ENCODE measurements around the gene ARMC2.
"Not testable (repeated sequence)": the region's sequence is repeated elsewhere in the genome, so short reads cannot be mapped to it uniquely, and the experiment has no call there.

The ARMC2 gene, protein sequence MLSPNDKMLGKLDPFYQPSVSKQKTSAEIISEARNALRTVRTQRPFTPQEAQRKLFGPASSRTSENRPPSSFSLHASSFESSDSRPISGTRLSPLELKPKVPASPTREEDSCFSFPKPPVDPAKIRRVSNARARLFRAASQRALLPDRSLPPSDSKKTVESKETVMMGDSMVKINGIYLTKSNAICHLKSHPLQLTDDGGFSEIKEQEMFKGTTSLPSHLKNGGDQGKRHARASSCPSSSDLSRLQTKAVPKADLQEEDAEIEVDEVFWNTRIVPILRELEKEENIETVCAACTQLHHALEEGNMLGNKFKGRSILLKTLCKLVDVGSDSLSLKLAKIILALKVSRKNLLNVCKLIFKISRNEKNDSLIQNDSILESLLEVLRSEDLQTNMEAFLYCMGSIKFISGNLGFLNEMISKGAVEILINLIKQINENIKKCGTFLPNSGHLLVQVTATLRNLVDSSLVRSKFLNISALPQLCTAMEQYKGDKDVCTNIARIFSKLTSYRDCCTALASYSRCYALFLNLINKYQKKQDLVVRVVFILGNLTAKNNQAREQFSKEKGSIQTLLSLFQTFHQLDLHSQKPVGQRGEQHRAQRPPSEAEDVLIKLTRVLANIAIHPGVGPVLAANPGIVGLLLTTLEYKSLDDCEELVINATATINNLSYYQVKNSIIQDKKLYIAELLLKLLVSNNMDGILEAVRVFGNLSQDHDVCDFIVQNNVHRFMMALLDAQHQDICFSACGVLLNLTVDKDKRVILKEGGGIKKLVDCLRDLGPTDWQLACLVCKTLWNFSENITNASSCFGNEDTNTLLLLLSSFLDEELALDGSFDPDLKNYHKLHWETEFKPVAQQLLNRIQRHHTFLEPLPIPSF

DNA sequence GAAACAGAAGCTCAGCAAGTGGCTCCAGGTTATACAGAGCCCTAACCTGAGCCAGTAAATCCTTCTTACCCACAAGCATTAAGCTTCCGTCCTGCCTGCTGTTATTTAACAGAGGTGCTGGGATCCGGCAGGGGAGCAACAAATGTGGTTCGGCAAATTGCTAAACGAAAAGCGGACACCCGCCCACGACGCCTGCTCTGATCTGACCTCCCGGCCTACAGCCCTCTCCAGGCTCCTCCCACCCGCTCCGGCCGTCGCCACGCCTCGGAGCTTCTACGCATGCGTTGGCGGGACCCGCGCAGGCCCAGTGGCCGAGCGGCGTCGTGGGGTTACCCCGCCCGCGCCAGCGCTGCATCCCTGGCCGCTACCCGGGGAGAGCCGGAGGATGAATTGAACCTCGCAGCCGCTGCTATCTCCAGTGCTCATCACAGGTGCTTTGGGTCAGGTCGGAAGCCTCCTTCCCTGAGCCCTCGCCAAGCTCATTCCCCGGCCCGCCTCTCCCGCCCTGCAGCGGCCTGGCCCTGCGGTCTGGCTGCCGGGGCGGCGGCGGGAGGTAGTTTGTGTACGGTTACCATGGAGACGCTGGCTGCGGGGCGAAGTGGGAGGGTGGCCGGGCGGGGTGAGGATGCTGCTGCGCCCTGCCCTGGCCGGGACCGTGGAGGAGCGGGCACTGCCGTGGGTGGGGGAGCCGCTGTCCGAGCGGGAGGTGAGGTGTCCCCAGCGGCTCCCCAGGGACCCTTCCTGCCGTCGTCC is at the start of gene ARMC2:
TSS of gene ARMC2 (plus strand) at position 307 of the 753 bp plus-strand sequence. CDS start 5,846 bp downstream, outside the sequence.
- peak; percentile 79 to 85 for DNase-seq

DNA sequence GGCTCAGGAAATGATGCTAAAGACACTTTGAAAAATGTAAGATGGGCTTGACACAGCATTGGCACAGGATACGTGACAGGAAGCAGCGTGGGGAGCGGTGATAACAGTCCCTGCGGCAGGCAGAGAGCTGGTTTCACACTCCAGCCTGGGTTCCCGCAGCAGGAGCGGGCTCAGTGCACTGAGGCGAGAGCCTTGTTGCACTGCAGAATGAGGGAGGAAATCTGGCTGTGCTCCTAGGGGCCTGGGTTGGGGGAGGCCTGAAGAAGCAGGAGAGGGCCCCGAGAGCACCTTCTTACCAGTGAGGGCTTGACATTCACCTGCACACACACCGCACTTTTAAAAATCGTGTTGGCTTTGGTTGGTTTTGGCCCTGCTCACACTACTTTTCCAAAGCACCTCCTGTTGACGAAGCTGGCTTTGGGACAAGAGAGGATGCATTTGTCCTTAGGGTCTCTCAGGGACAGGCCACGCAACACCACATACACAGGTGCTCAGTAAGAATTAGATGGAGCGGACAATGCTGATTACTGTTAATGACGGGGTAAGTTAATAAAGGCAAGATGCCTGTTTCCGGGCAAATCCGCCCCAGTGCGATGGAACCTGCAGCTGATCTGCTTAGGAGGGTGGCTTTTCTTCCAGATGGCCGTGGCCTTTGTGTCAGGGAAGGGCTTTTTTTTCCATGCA is 49.4 kb upstream of the ARMC2 start:
- DNase-seq = peak; percentile 33 to 36

DNA sequence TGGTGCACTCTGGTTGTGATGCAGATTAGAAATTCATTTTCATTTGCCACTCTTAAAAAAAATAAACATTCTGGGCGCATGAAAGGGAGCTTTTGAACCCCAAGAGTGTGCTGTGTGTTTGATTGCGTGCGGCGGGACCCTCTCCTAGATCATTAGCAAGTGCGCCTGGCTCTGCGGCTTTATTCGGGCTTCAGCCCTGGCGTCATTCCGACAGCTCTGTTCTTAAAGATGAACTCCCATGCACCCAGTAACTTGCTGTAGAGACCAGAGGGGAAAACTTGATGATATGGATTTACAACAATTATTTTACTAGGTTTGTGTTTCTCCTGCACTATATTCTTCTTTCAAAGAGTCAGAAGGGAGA is 48.9 kb upstream of the ARMC2 start:
- no peak for DNase-seq

DNA sequence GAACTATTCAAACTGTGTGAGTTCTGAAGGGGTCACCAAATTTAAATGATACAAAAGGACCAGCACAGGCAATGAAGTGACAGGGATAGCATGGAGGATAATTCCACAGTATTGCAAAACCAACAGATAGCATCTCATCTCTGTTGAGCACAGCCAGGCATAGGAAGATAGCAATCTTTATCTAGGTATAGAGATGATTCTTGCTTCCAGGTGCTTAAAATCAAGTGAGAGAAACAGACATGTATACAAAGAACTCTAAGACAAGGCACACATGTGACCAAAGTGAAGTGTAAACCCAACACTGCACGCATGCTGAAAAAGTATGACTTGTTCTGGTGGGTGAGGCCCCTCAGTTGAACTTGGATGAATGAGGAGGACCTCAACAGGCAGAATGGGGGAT is 48.4 kb upstream of the ARMC2 start:
- no peak for DNase-seq

DNA sequence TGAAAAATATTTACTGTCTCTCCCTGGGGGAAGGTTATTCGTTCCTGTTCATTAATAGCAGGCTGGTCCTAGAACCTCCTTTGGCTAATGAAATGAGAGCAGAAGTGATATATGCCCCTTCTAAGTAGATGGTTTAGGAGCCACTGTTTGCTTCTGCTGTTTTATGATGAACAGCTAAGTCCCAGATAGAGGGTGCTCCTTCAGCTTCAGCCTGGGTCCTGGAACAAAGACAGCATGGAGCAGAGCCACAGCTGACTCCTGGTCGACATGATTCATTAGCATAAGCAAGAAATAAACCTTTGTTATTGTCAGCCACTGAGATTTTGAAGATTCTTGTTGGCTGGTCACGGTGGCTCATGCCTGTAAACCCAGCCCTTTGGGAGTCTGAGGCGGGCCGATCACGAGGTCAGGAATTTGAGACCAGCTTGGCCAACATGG is 47.8 kb upstream of the ARMC2 start:
- no peak for DNase-seq

DNA sequence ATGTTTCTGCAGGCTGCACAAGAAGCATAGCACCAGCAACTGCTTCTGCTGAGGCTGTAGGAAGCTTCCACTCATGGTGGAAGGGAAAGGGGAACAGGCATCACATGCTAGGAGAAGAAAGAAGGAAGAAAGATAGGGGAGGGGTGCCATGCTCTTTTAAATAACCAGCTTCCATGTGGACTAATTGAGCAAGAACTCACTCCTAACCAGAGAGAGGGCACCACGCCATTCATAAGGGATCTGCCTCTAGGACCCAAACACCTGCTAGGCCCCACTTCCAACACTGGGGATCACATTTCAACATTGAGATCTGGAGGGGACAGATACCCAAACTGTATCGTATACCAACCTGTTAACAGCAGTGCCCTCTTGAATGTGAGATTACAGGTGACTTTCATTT is 46.9 kb upstream of the ARMC2 start:
- no peak for DNase-seq

DNA sequence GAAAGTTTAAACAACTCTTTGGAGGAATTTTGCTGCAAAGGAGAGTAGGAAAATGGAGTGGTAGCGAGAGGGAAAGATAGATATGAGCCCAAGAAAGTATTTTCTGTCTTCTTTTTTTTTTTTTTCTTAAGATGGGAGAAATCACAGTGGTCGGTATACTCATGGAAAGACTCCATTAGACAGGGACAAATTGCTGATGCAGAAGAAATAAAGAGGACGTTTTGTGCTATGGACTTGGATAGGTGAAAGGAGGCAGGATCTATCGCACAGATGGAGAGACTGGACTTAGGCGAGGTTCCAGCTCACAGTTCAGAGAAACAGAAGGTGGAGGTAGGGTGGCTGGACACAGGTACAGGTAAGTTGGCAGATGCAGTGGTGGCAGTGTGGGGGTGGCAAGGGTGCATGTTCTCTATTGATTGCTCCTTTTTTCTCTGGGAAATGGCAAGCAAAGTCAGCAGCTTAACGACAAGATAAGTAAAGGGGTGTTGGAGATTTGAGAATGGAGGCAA is 44.2 kb upstream of the ARMC2 start:
- DNase-seq = no peak

DNA sequence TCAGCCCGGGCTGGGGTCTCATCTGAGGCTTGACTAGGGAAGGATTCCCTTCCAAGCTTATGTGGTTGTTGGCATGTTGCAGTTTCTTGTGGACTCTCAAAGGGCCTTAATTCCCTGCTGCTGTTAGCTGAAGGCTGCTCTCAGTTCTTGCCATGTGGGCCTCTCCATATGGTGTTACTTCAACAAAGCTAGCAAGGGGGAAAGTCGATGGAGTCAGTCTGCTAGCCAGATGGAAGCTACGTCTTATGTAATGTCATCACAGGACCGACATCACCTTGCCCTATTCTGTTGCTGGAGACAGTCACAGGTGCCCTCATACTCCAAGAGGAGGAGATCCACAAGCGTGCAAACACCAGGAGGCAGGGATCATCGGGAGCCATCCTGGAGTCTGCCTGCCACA is 43.3 kb upstream of the ARMC2 start:
- DNase-seq = no peak

DNA sequence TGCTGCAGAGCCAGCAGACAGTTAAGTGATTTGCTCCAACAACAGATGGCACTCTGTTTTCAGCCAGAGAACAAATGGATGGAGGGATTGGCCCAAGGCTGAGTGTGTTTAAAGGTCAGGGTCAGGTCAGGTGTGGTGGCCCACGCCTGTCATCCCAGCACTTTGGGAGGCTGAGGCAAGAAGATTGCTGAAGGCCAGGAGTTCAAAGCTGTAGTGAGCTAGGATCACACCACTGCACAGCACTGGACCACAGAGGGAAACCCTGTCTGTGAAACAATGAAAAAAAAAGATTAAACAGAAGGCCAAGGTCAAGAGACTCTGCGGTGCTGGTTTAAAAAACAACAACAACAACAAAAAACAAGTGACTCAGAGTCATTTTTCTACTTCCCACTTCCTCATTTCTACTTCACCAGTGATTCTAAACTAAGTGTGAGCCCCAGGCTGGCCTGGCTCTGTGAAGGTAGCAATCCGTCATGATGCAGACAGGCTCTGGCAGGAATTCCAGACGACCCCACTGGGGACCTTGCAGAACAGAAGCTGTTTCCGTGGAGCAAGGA is 42.5 kb upstream of the ARMC2 start:
- no peak for DNase-seq

DNA sequence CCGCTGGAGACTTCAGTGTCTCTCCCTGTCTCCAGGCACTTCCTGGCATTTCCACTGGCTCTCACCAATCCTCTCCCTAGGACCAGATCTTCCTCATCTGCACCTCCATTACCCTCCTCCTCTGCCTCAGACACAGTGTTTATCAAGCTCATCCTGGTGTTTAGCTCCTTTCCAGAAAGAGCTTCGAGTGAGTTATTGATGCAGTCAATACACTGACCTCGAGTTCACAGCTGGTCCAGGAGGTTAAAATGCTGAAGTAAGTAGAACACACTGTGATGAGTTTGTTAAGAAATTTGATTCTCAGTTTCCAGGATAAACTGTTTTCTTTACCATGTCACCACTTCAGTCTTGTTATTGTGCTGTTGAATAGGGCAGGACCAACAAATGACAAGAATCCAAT is 42.1 kb upstream of the ARMC2 start:
- no peak for DNase-seq

DNA sequence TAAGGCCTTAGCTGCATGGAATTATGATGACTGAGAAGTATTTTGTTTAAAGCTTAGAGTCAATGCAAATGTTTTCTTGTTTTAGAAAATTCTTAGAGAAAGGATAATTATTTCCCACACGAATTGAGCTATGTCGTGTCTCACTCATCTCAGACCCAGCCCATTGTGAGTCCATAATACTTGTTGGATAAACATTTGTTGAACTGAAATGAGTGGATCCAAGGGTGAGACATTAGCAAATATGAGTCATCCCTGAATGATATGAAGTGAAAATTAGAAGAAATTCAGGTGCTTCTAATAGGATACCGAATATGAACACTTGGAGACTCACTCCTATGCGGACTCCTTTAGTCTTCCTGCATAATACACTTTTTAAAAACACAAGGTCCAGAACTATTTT is 41.6 kb upstream of the ARMC2 start:
- no peak for DNase-seq

DNA sequence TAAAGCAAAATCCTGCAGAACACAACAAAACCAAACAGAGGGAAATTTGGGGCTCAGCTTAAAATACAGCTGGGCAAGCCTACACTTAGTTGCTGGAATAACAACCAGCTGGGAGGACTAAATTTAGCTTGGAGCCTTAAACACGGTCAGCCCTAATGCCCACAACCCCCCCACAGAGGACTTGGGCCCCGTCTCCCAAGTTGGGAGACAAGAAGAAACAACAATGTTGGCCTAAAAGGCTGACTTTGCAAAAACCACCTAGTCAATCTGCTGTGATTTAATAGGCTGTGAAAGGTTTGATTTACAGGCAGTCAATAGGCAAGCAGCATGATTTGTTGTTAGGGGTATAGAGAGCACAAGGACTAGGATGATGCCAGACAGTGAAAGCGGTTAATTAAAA is 40.3 kb upstream of the ARMC2 start:
- no peak for DNase-seq

DNA sequence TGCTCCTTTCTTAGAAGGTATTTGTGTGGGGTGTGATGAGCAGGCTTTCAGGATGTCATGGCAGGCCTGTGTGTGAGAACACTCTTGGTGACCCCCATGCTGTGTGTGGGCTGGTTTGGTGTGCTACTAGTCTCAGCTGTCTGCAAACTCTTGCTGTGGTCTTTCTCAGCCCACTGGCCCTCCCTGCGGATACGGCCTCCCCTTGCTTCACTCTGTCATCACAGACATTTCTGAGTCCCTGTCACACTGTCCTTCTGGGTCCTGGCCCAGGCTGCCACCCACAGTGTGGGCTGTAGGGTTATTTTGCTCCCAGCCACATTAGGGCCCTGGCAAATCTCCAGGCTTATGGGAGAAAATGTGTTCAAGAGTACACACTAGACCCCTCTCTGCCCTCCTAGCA is 39.0 kb upstream of the ARMC2 start:
- DNase-seq = no peak

DNA sequence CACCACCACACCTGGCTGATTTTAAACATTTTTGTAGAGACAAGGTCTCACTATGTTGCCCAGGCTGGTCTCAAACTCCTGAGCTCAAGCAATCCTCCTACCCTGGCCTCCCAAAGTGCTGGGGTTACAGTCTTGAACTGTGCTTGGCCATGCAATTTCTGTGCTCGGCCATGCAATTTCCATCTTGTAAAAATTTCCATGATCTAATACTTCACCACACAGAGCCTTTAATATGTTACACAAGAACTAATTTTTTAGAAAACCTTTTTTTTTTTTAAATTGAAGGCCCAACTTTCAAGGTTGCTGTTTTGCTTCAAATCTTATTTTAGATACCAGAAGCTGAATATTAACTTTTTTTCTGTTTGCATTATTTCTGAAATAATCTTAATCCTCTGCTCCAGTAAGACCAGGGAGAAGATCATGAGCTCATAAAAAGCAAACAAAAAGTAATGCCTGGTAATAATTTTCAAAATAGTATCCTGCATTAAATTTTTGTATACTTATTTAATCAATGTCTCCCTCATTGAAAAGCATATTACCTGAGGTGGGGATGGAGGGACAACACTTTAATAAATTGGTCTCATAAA is 38.1 kb upstream of the ARMC2 start:
- DNase-seq = no peak

DNA sequence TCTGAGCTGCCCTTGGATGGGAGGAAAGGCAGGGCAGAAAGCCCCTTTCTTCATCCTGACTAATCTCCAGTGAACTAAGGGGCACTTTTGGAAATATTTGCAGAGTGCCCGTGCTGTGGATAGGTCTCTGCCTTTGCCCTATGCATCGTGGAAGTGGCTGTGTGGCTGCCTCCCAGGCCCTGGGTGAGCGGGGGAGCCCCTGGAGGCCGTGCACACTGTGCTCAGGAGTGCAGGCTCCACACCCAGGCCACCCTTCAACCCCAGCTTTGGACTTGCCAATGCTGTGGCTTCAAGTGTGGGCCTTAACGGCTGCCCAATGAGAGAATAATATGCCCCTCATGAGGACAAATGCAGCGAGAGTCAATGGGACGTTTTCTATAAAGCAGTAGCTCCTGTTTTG is 36.7 kb upstream of the ARMC2 start:
- no peak for DNase-seq

DNA sequence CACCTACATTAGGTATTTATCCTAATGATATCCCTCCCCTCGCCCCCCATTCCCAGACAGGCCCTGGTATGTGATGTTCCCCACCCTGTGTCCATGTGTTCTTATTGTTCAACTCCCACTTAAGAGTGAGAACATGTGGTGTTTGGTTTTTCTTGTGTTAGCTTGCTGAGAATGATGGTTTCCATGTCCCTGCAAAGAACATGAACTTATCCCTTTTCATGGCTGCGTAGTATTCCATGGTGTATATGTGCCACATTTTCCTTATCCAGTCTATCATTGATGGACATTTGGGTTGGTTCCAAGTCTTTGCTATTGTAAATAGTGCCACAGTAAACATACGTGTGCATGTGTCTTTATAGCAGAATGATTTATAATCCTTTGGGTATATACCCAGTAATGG is 35.0 kb upstream of the ARMC2 start:
- not testable (repeated sequence) for DNase-seq

DNA sequence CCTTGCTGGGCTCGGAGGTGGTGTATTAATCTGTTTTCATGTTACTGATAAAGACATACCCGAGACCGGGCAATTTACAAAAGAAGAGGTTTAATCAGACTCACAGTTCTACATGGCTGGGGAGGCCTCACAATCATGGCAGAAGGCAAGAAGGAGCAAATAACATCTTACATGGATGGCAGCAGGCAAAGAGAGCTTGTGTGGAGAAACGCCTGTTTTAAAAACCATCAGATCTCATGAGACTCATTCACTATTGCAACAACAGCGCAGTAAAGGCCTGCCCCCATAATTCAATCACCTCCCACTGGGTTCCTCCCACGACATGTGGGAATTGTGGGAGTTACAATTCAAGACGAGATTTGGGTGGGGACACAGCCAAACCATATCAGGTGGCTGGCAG is 30.9 kb upstream of the ARMC2 start:
- DNase-seq = not testable (repeated sequence)

DNA sequence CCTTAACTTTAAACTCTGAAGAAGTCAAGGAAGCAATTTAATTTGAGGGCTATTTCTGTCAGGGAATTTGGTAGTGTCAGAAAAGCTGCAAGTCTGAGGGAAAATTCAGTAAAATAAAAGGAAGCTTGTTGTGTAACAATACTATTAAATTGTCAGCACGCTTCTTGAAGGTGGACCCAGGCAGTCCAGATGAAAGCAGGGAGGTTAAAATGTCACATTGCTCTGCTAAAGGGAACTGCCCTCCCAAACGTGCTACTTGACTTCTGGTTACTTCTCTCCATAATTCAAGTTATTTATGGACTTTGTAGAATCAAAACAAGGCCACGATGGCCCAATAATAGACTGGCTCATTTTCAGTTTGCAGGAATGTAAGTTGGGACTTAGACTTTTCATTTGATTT is 28.2 kb upstream of the ARMC2 start:
- DNase-seq = no peak

DNA sequence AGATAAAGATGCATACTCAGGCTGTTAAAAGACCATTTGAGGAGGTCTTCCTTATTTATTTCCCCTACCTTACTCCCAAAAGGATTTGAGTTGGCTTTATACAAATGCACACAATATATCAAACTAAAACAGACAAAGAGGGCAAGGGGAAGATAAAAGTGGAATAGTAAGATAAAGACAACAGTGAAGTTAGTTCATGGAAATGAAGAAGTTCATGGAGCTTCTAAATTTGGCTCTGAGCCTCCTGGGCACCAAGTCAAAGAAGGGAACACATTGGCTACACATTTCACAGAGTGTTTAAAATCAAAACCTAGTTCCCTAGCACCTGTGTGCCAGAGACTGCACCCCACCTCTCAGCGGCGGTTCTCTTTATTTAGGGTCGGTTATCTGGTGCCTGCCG is 25.8 kb upstream of the ARMC2 start:
- no peak for DNase-seq

DNA sequence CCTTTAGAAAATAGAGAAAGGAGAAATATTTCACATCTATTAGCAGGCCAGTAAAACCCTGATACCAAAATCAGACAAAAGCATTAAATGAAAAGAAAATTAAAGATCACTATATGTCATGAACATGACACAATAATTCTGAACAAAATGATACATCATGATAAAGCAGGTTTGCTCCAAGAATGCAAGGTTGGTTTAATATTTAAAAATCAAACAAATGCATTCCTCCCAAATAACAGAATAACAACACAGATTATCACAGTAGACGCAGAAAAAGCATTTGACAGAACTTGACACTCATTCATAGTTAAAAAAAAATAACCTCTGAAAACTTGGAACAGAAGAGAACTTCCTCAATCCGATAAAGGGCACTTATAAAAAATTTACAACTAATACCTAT is 22.9 kb upstream of the ARMC2 start:
- no peak for DNase-seq

DNA sequence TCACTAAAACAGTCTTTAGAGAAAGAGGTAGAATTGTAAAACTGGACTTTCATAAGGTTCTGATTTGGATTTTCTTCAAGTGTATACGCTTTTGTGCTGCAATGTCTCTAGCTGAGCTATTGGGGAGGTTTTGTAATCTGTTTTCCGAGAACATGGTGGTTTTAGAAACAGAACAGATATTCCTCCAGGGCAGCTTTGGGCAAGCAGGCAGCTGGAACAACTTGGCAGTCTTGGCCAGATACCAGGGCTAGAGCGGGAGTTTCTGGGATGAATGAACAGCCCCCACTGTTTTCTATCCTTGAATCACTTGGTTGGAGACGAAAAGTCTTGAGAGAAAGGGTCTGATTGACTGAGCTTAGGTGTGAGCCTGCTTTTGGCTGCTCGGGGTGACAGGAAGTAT is 17.1 kb upstream of the ARMC2 start:
- DNase-seq = no peak

DNA sequence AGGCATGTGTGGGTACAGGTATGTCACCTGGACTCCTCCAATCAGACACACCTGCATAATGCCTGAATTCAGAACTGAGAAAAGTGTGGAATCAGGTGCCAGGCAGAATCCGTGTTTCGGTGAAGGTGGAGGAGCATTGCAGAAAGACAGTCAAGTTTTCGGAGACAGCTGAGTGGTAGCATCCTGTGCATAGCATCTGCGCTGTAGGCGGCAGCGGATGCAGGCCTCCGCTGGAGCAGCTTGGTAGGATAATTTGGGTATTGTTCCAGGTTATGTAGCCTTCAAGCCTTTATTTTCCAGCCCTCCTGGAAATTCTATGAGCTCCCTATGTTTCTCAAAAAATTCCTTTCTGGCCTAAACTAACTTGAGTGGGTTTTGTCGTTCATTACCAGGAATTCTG is 15.5 kb upstream of the ARMC2 start:
- DNase-seq = no peak

Measured in stimulated activated CD4-positive, alpha-beta T cell treated with anti-CD3 and anti-CD28 coated beads, Interleukin-4, amount 100 ng/mL, for 4 hours (primary cell).